HG02840 (cell line): ENCODE measurements around the gene BPGM.
"Not testable (repeated sequence)": the region's sequence is repeated elsewhere in the genome, so short reads cannot be mapped to it uniquely, and the experiment has no call there.

Source experiments
- ATAC-seq: cut with Tn5 transposase; IDR thresholded peaks from one replicate; pipeline ENCODE4 v1.9.1; 2021; ENCODE audit warnings: mild to moderate bottlenecking, moderate library complexity, moderate number of reproducible peaks; ENCODE audit not compliant: unreplicated experiment, low FRiP score

The BPGM gene

GRCh38 chr7:134662166-134662870, 15.7 kb downstream of the BPGM start:
- no peak for ATAC-seq

DNA sequence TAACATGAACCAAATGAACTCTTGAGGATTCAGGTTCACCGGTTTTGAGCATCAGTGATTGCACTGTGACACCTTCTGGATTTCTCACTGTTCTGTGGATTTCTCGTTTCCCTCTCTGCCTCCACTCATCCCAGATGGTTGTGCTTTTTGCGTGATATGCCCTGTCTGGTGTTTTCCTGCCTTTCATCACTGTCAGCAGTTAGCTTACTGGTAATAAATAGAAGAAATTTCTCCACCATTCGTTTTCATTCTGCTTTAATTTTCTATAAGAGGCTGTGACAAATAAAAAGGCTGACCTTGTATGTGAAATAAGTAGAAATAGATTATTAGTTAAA, 16.2 kb downstream of the BPGM start:
- ATAC-seq: no peak

GRCh38 chr7:134665045-134665444, 18.4 kb downstream of the BPGM start:
- not testable (repeated sequence) for ATAC-seq

- ATAC-seq: no peak
These were observed 21.2 kb downstream of the BPGM start for GRCh38 chr7:134667899-134668298.

- no peak for ATAC-seq
These were observed 22.7 kb downstream of the BPGM start for GRCh38 chr7:134669388-134669787.

- ATAC-seq: no peak
These were observed 23.3 kb downstream of the BPGM start for GRCh38 chr7:134669845-134670373.

DNA sequence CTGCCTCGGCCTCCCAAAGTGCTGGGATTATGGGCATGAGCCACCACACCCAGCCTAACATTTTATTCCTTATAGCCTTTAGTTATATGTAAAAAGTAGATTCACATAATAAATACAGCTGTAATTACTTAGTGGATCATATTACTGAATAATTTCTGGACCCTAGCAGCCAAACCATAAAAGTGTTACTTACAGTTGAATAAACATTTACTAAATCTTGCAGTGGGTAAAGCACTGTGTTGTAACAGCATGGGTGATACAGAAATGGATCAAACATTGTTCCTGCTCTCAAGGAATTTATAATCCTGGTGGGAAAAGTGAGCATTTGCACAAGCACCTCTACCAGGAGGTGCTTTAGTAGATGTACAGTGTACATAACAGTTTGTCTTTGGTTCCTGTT, 25.0 kb downstream of the BPGM start:
- no peak for ATAC-seq

GRCh38 chr7:134674424-134674823, 27.8 kb downstream of the BPGM start:
- no peak for ATAC-seq

DNA sequence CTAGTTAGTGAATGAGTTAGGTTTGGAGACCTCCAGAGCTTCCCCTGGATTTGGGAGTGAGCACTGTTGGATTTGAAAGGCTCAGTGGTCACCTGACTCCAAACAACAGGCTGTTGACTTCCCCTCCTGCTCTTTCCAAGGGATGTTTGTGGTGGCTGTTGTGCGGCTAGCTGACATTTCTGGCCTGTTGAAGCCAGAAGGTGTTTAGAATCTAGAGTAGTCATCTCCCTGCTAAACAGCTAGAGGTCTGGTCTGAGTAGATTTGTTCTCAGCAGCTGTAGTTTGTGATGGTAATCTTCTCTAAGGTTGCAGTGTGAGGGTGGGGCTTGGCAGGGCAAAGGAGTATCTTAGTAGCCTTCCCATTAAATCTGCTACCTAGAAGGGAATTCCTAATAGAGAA, 30.1 kb downstream of the BPGM start:
- no peak for ATAC-seq

DNA sequence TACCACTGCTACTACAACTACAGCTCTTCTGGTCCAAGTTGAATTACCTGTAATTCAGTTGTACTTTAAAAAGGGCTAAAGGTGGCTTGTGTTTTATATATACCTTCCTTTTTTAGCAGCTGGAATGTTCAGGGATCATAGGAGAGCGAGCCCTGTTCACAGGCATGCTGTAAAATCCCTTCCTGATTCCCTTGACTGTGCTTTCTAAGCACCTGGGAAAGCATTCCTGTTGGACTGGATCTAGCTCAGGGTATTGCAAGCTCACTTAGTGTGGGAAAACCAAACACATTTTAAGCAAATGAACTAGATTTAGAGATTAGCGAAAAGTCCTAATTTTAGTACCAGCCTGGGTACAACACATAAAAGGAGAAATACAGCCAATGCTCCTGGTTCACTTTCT, 31.5 kb downstream of the BPGM start:
- ATAC-seq: no peak

DNA sequence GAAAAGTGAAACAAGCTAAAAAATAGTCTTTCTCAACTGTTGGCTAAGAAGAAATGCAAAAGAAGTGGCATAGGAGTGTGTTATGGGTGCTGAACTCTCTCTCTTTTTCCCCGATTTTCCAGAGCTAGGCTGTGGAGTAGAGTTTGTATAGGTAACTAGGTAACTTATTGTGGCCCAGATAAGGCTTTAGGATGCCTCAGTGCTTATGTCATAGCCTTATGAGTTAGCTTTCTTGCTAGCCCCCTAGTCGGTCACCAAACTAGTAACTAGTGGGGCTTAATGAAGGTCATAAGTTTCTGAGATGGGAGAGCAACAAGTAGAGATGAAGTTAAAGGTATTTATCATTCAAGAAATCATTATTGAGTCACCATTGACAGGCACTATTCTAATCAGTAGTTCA, 32.4 kb downstream of the BPGM start:
- ATAC-seq: no peak

DNA sequence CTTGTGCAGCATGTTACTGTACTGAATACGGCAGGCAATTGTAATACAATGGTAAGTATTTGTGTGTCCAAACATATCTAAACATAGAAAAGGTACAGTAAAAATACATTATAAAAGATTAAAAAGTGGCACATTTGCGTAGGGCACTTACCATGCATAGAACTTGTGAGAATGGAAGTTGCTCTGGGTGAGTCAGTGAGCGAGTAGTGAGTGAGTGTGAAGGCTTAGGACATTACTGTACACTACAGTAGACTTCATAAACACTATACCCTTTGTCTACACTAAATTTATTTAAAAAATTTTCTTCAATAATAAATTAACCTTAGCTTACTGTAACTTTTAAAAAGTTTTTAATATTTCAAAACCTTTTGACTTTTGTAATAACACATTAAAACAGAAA, 37.5 kb downstream of the BPGM start:
- no peak for ATAC-seq

- no peak for ATAC-seq
These were observed 38.6 kb downstream of the BPGM start for GRCh38 chr7:134685250-134685649.

GRCh38 chr7:134686786-134687185, 40.1 kb downstream of the BPGM start:
- ATAC-seq: no peak

DNA sequence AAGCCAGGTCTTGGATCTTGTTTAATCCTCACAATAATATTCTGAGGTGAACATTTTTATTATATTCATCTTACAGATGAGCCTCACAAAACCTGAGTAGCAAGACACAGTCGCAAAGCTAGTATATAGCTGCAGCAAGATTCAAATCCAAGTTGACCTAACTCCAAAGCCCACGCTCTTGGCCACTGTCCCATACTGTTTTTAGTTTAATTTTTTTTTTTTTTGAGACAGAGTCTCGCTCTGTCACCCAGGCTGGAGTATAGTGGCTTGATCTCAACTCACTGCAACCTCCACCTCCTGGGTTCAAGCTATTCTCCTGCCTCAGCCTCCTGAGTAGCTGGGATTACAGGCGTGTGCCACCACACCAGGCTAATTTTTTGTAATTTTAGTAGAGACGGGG, 42.9 kb downstream of the BPGM start:
- ATAC-seq: not testable (repeated sequence)

- no peak for ATAC-seq
These were observed 43.4 kb downstream of the BPGM start for GRCh38 chr7:134690016-134690415.

- ATAC-seq: no peak
These were observed 44.2 kb downstream of the BPGM start for GRCh38 chr7:134690614-134691504.

DNA sequence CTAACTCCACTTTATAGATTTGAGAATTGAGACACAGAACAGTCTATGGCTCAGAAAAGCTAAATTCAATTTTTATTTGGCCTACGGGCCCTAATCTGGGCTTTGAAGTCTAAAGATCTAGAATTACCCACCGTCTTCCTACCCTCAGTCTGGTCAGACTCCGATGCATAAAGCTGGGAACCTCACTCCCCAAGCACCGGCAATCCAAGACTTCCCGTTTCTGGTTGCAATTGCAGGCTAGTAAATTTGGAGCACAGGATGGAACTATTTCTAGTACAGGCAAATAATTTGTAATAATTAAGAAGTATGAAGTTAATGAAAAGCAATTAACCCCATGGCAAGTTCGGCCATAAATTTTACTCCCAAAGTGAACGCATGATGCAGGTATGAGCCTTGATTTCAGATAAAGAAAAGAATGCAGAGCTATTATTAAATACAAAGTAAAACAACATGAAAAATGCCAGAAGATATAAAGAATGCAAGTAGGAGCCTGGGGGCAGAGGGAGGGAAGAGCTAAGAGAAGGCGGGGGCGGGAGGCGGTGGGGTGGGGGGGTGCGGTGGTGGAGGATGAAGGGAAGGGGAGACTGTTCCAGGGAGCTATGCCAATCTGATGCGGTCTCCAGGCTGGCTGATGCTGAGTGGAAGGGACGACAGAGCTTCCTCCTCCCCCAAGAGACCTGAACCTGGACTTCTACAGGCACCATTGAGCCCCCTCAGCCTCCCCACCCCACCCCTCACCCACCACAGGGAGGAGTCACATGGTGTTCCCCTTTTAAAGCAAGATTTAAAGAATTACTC, 45.1 kb downstream of the BPGM start:
- no peak for ATAC-seq

DNA sequence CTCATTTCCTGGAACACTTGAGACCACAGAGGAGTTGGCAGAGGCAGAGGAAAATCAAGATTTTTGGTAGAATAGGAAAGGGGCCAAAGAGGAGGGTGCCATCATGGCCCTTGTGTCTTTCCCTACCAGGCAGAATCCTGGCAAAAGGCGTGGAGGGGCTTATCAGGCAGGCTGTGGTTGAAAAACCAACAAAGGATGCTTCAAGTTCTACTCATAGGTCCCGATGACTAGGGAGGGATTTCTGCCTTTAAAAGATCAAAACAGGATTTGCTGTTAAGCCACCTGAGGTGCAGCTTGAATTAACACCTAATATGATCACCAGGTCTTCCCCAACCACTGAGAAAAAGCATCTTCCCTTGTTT, 45.7 kb downstream of the BPGM start:
- ATAC-seq: no peak

DNA sequence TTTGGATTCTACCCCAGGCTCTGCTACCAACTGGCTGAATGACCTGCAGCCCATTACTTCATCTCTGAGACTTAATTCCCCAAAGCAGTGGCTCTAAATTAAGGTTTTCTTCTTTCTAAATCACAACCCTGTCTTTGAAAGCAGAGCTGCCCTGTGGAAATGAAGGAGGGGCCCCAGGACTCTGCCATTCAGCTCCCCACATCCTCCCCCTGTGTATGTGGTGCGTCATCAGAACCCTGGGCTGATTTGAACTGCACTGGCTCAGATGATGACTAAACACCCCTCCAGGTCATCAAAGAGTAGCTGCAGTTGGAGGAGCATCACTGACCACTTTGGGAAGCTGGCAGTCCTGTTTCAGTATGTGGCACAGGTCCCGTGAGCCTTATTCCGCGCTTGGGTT, 46.6 kb downstream of the BPGM start:
- ATAC-seq: no peak

- no peak for ATAC-seq
These were observed 47.6 kb downstream of the BPGM start for GRCh38 chr7:134694299-134694698.
